HG03565 (cell line): Measurements from ENCODE around the gene ZNF595.
"Not testable (repeated sequence)": the region's sequence is repeated elsewhere in the genome, so short reads cannot be mapped to it uniquely, and the experiment has no call there.

Experiments used
- ATAC-seq: cut with Tn5 transposase; IDR thresholded peaks from one replicate; pipeline ENCODE4 v1.9.1; 2021; ENCODE audit warnings: mild to moderate bottlenecking, moderate library complexity; ENCODE audit not compliant: unreplicated experiment

Gene ZNF595

GRCh38 chr4:85951-86350 is 32.8 kb downstream of the ZNF595 start:
- ATAC-seq = no peak

DNA sequence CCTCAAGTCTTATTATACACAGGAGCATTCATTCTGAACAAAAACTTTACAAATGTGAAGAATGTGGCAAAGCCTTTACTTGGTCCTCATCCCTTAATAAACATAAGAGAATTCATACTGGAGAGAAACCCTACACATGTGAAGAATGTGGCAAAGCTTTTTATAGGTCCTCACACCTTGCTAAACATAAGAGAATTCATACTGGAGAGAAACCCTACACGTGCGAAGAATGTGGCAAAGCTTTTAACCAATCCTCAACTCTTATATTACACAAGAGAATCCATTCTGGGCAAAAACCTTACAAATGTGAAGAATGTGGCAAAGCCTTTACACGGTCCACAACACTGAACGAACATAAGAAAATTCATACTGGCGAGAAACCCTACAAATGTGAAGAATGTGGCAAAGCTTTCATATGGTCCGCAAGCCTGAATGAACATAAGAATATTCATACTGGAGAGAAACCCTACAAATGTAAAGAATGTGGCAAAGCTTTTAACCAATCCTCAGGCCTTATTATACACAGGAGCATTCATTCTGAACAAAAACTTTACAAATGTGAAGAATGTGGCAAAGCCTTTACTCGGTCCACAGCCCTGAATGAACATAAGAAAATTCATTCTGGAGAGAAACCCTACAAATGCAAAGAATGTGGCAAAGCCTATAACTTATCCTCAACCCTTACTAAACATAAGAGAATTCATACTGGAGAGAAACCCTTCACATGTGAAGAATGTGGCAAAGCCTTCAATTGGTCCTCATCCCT is 33.6 kb downstream of the ZNF595 start:
- not testable (repeated sequence) for ATAC-seq

DNA sequence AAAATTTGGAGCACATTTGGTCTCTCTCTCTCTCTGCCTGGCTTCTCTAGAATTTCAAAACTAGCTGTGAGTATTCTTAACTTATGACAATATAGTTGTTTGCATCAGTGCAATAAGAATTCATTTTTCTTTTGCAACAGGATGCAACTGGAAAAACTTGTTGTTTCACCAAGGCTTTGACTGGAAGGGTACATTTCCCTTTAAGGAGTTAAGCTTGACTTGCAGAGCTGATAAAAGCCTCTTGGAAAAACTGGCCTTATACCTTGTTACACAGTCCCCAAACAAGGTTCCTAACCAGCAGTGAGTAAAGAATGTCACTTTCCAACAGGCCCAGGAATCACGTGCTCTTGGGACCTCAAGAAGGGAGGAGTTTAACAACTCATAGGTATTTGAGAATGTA is 45.3 kb downstream of the ZNF595 start:
- no peak for ATAC-seq

DNA sequence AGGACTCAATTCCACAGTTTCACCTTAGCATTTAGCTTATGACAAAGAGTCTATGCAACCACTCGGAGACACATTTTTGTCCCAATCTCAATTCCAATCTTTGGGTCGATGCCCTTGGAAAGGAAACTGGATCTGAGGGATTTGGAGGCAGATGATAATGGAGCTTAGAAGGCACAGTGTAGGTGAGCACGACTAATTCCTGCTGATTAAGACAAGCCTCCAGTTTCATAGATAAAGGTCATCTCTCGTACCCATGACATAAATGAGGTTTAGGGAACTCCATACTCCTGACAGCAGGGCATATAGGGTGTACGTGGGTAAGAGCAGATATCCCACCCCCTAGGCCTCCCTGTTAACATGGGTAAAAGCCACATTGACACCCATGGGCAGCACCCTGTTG is 46.7 kb downstream of the ZNF595 start:
- ATAC-seq = no peak

GRCh38 chr4:107083-107443 is 53.9 kb downstream of the ZNF595 start:
- no peak for ATAC-seq

DNA sequence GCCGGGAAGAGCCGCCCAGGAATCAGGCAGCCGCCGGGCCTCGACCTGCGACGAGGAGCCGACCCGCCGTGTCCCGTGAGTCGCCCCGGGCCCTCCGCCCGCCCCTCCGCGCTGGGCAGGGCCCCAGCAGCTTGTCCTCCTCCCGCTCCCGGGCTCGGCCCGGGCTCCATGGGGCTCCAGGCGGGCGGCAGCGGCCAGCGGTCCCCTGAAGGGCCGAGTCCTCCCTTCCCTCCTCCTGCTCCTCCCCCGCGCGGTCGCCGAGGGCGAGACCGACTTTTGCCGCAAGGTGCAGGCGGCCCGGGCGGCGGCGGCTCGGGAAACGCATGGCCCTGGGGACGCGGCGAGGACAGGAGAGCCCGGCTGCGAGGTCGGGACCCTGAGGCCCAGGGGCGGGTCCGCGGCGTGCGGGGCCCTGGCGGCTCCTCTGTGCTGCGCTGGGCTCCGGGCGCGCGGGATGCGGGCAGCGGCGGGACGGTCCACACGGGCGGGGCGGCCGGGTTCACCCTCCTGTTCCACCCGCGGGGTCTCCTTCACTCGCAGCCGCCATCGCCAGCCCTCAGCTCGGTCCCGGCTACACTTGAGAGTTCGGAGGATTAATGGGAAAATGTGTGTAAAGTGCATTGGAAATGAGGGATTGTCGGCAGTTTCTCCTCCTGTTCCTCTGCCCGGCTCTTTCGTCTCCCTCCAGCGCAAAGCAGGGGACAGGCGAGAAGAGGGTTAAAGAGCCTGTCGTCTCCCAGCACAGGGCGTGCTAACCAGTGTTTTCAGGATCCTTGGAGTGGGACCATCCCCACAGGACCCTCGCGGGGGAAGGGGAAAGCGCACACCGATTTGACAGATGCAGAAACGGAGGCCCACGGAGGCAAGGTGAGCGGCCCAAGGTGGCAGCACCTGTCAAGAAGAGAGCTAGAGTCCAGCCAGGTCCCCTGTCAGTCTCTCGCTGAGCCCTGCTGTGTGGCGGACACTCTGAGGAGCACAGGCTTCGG is 54.6 kb downstream of the ZNF595 start:
- ATAC-seq = no peak

DNA sequence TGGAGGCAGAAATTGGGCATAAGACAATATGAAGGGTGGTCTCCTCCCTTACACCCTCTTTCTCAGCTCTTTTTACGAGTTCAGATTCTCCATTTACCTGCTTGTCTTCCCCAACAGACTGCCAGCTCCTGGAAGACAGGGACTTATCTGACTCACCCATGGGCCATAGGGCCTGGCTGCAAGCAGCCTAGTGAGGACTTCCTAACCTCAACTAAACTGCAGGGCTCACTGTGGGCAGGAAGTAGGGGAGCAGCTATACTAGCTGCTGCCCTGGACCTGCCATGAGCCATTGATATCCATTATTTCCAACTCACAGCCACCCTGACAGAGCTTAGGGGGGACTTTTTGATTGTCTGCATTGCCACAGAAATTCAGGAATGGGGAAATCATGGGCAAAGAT is 59.6 kb downstream of the ZNF595 start:
- no peak for ATAC-seq

DNA sequence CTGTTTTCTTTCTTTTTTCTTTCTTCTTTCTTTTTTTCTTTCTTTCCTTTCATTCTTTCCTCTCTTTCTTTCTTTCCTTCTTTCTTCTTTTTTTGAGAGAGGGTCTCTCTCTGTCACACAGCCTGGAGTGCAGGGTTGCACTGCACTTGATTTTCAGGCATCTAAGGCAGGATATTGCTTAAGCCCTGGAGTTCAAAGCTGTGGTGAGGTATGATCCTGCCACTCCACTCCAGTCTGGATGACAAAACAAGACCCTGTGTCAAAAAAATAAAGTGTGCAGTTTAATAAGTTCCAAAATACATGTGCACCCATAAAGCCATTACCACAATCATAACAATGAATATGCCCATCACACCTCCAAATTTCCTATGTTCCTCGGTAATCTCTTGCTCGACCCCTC is 60.6 kb downstream of the ZNF595 start:
- no peak for ATAC-seq

DNA sequence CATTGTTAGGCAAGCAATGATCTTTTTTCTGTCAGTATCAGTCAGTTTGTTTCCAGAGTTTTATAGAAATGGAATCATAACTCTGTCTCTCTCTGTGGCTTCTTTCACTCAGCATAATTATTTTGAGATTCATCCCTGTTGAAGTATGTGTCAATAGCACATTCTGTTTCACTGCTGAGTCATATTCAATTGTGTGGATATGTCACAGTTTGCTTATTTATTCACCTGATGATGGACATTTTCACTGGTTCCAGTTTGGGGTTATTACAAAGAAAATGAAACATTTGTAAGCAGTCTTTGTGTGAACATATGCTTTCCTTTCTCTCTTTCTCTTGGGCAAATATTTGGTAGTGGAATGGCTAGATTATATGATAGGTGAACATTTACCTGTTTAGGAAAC is 61.0 kb downstream of the ZNF595 start:
- ATAC-seq = no peak

DNA sequence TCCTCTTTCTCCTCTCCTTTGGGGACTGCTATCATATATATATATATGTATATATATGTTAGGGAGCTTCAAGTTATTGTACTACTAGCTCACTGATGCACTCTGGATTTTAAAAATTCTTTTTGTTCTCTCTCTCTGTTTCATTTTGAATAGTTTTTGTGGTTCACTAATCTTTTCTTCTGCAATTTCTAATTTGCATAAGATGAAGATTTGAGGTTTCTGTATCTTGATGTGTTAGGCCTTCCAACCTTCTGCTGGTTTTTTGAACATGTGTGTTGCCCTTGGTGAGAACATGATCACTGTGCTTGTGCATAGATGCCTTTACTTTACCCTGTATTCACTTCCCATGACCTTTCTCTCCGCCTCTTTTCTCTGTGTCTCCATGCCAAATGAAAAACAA is 63.4 kb downstream of the ZNF595 start:
- ATAC-seq = no peak

GRCh38 chr4:120616-121015 is 67.5 kb downstream of the ZNF595 start:
- no peak for ATAC-seq

DNA sequence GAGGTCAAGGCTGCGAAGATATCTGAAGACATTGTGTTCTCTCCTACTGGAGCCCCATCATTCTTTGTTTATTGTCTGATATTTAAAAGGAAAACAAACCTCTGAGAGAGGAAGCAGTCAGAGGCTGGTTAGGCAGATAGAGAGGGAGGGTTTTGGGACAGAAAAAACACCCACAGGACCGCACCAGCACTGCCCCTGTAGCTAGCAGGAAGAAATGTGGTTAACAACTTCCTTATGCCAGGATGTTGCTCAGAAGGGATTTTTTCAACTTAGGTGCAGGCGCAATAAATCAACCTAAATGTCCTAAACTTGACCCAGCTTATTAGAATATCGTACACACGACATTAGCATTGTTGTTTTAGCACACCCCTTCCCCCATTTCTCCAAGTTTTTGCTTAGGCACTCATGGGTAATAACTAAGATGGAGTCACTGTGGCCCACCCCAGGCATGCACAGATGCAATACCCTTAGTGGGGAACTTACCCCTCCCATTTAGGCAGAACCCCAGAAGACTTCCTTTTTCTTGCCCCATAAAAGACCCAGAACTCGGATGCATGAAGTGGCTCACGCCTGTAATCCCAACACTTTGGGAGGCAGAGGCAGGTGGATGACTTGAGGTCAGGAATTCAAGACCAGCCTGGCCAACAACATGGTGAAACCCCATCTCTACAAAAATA is 68.4 kb downstream of the ZNF595 start:
- no peak for ATAC-seq

- ATAC-seq = not testable (repeated sequence)
Observed at GRCh38 chr4:123922-124274, 70.8 kb downstream of the ZNF595 start.

GRCh38 chr4:124275-125081 is 71.4 kb downstream of the ZNF595 start, which contains the start of gene ZNF718:
ZNF718 (plus strand) TSS chr4:124501; CDS start chr4:124671, 170 bp downstream.
- ATAC-seq = peak; percentile 99

- no peak for ATAC-seq
Observed at GRCh38 chr4:125091-125771, 72.1 kb downstream of the ZNF595 start.

DNA sequence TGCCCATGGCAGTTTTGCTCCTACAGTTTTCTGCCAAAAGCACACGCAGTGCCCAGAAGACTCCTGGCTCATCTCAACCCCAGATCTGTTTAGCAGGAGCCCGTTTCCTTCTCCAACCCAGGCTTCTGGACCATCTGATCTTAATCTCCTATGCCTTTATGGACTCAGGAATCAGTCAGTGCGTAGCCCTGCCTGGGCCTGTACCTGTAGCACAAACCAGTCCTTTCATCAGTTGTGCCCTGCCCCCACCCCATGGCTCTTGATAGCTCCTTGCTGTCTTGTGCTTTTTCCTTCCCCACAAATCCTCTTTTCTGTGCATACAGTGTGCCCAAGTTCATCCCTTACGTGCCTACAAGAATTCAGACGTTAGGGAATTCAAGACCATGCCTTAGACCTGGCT is 72.7 kb downstream of the ZNF595 start:
- ATAC-seq = no peak

- ATAC-seq = no peak
Observed at GRCh38 chr4:132483-132882, 79.4 kb downstream of the ZNF595 start.
